ENCODE results near the gene GTF3C1. TPM values are rescaled to one million over a fixed set of nuclear protein-coding genes. Genes with fewer than 3 reads are reported as not detected.

Gene GTF3C1
- total and polyA plus RNA-seq, 2 of the 8 experiments (the other 6 are each of a cell fraction or from before 2014, with no cell fraction given): 89.3 to 126 TPM

DNA sequence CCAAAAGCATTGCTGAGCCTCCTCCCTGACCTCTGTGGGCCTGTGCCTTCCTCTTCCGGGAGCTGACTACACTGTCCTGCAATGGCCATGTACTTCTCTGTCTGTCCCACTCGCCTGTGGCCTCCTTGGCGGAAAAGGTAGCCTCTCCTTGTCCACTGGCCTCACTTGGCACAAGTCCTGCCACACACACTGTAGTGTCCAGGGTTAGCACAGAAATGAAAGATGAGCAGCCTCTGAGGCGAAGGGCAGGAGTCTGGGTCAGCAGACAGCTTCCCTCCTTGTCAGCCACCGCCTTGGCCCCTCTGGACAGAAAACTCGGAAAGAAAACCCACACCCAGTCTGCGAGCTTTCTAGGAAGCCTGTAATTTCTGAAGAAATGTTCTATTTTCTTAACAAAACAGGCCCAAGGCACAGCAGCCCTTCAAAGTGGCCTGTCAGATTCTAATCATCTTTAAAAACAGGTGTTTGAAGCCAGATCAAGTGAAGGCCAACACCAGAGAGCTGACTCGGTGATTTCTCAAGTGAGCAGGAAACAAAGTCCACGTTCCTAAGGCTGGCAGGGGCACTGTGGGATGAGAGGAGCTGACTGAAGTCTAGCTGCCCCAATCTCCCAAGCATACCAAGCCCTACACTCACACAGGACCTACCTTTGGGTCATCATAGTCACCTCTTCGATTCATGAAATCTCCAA, 67.2 kb downstream of the GTF3C1 start (continued):
- TF ChIP-seq, protein P1, sequence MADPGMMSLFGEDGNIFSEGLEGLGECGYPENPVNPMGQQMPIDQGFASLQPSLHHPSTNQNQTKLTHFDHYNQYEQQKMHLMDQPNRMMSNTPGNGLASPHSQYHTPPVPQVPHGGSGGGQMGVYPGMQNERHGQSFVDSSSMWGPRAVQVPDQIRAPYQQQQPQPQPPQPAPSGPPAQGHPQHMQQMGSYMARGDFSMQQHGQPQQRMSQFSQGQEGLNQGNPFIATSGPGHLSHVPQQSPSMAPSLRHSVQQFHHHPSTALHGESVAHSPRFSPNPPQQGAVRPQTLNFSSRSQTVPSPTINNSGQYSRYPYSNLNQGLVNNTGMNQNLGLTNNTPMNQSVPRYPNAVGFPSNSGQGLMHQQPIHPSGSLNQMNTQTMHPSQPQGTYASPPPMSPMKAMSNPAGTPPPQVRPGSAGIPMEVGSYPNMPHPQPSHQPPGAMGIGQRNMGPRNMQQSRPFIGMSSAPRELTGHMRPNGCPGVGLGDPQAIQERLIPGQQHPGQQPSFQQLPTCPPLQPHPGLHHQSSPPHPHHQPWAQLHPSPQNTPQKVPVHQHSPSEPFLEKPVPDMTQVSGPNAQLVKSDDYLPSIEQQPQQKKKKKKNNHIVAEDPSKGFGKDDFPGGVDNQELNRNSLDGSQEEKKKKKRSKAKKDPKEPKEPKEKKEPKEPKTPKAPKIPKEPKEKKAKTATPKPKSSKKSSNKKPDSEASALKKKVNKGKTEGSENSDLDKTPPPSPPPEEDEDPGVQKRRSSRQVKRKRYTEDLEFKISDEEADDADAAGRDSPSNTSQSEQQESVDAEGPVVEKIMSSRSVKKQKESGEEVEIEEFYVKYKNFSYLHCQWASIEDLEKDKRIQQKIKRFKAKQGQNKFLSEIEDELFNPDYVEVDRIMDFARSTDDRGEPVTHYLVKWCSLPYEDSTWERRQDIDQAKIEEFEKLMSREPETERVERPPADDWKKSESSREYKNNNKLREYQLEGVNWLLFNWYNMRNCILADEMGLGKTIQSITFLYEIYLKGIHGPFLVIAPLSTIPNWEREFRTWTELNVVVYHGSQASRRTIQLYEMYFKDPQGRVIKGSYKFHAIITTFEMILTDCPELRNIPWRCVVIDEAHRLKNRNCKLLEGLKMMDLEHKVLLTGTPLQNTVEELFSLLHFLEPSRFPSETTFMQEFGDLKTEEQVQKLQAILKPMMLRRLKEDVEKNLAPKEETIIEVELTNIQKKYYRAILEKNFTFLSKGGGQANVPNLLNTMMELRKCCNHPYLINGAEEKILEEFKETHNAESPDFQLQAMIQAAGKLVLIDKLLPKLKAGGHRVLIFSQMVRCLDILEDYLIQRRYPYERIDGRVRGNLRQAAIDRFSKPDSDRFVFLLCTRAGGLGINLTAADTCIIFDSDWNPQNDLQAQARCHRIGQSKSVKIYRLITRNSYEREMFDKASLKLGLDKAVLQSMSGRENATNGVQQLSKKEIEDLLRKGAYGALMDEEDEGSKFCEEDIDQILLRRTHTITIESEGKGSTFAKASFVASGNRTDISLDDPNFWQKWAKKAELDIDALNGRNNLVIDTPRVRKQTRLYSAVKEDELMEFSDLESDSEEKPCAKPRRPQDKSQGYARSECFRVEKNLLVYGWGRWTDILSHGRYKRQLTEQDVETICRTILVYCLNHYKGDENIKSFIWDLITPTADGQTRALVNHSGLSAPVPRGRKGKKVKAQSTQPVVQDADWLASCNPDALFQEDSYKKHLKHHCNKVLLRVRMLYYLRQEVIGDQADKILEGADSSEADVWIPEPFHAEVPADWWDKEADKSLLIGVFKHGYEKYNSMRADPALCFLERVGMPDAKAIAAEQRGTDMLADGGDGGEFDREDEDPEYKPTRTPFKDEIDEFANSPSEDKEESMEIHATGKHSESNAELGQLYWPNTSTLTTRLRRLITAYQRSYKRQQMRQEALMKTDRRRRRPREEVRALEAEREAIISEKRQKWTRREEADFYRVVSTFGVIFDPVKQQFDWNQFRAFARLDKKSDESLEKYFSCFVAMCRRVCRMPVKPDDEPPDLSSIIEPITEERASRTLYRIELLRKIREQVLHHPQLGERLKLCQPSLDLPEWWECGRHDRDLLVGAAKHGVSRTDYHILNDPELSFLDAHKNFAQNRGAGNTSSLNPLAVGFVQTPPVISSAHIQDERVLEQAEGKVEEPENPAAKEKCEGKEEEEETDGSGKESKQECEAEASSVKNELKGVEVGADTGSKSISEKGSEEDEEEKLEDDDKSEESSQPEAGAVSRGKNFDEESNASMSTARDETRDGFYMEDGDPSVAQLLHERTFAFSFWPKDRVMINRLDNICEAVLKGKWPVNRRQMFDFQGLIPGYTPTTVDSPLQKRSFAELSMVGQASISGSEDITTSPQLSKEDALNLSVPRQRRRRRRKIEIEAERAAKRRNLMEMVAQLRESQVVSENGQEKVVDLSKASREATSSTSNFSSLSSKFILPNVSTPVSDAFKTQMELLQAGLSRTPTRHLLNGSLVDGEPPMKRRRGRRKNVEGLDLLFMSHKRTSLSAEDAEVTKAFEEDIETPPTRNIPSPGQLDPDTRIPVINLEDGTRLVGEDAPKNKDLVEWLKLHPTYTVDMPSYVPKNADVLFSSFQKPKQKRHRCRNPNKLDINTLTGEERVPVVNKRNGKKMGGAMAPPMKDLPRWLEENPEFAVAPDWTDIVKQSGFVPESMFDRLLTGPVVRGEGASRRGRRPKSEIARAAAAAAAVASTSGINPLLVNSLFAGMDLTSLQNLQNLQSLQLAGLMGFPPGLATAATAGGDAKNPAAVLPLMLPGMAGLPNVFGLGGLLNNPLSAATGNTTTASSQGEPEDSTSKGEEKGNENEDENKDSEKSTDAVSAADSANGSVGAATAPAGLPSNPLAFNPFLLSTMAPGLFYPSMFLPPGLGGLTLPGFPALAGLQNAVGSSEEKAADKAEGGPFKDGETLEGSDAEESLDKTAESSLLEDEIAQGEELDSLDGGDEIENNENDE (IDR thresholded peaks at IDR 0.05; ENCODE audit: insufficient replicate concordance, low read length): no peak
- TF ChIP-seq GTF2F1 (IDR thresholded peaks at IDR 0.05; ENCODE audit: borderline replicate concordance, low read depth, low read length): no peak
- TF ChIP-seq RBBP5 (IDR thresholded peaks at IDR 0.05; ENCODE audit: borderline replicate concordance, low read depth, low read length): no peak
- no peak for TF ChIP-seq CTBP2 (IDR thresholded peaks at IDR 0.05; ENCODE audit: borderline replicate concordance, insufficient read depth, insufficient read length, low read length)
- no peak for TF ChIP-seq POU5F1 (IDR thresholded peaks at IDR 0.05; ENCODE audit: low read depth, low read length)
- no peak for TF ChIP-seq RXRA (IDR thresholded peaks at IDR 0.05; ENCODE audit: insufficient read depth, low read depth, low read length)
